ENCODE data around the gene KRT25.

The KRT25 gene

GRCh38 chr17:40795019-40795667, 40.0 kb upstream of the KRT25 start:
- Histone ChIP-seq H3K36me3 (no peaks in the 10 kb centered on the region), H3K4me3 (ENCODE audit: low read depth, low read length) (no peak overlapping the region), H3K9me3 (no peaks in the 10 kb centered on the region), H3K27me3 (peaks cover 84% of the 10 kb centered on the region), H3K4me1 (no peaks in the 10 kb centered on the region)
- TF ChIP-seq CTCF (IDR thresholded peaks at IDR 0.05; ENCODE audit: low read depth, low read length): no peak
- DNase-seq: no peak

- no peak overlapping the region for H3K4me3 ChIP-seq (ENCODE audit: low read depth, low read length)
- no peaks in the 10 kb centered on the region for H3K9me3 ChIP-seq
- H3K27me3 ChIP-seq: peaks cover 83% of the 10 kb centered on the region
- no peaks in the 10 kb centered on the region for H3K36me3 ChIP-seq
- H3K4me1 ChIP-seq: no peaks in the 10 kb centered on the region
- DNase-seq: no peak
- no peak for TF ChIP-seq CTCF (IDR thresholded peaks at IDR 0.05; ENCODE audit: low read depth, low read length)
Observed at GRCh38 chr17:40794466-40794865, 39.3 kb upstream of the KRT25 start.

DNA sequence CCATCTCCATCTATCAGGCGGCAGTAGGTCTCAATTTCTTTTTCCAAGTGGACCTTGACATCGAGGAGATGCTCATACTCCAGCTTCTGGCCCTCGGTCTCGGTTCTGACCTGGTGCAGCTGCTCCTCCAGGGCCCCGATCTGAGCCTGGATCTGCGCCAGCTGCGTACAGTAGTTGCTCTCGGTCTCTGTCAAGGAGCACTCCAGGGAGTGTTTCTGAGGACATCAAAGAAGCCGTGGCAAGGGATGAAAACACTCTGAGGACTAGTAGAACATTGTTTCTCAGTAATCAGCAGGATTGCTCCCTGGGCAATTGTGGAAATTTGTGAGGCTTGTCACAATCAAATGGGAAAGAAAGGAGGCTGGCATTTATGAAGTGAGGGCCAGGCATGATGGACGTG, 38.7 kb upstream of the KRT25 start:
- DNase-seq: no peak
- no peak for TF ChIP-seq CTCF (IDR thresholded peaks at IDR 0.05; ENCODE audit: low read depth, low read length)
- Histone ChIP-seq H3K9me3 (no peaks in the 10 kb centered on the region), H3K36me3 (no peaks in the 10 kb centered on the region), H3K27me3 (peaks cover 83% of the 10 kb centered on the region), H3K4me1 (no peaks in the 10 kb centered on the region), H3K4me3 (ENCODE audit: low read depth, low read length) (no peak overlapping the region)

- Histone ChIP-seq H3K4me3 (ENCODE audit: low read depth, low read length) (no peak overlapping the region), H3K4me1 (no peaks in the 10 kb centered on the region), H3K27me3 (peaks cover 83% of the 10 kb centered on the region), H3K36me3 (no peaks in the 10 kb centered on the region), H3K9me3 (no peaks in the 10 kb centered on the region)
- no peak for DNase-seq
- TF ChIP-seq CTCF (IDR thresholded peaks at IDR 0.05; ENCODE audit: low read depth, low read length): peak; percentile 78
Observed at GRCh38 chr17:40791787-40792436, 36.8 kb upstream of the KRT25 start.

GRCh38 chr17:40791111-40791510, 36.0 kb upstream of the KRT25 start:
- peaks cover 82% of the 10 kb centered on the region for H3K27me3 ChIP-seq
- no peaks in the 10 kb centered on the region for H3K4me1 ChIP-seq
- no peaks in the 10 kb centered on the region for H3K36me3 ChIP-seq
- no peak for DNase-seq
- no peaks in the 10 kb centered on the region for H3K9me3 ChIP-seq
- TF ChIP-seq CTCF (IDR thresholded peaks at IDR 0.05; ENCODE audit: low read depth, low read length): no peak
- H3K4me3 ChIP-seq (ENCODE audit: low read depth, low read length): no peak overlapping the region

DNA sequence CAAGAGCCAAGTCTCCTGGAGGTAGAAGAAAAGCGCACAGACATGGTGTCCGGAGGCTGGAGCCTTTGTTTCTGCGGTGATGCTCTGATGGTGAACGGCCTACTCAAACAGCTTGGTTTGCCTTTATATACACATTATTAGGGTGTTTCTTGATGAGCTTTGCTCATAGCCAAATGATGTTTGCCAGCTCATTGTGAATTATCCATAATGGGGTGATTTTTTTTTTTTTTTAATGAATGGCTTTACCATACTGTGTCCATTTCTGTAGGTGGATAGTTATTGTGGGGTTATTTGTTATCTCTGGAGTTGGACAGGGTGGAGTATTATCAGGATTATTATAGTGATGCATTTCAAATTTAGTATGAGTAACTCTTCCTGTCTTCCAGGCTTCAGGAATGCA, 27.3 kb upstream of the KRT25 start, which contains the start of gene KRT27:
TSS of gene KRT27 (minus strand) at position 101 of the 400 bp plus-strand sequence. CDS start at position 44, 57 bp downstream.
- Histone ChIP-seq H3K4me3 (ENCODE audit: low read depth, low read length) (no peak within 1 kb of the TSS), H3K36me3 (no peaks in the 10 kb centered on the region), H3K27me3 (peaks cover 87% of the 10 kb centered on the region), H3K4me1 (no peaks in the 10 kb centered on the region), H3K9me3 (no peaks in the 10 kb centered on the region)
- TF ChIP-seq CTCF (IDR thresholded peaks at IDR 0.05; ENCODE audit: low read depth, low read length): no peak
- no peak for DNase-seq

Measured in BE2C (cell line).